Spleen (tissue), 11 donors: ENCODE data around the gene HLA-F. TPM values are rescaled to one million over a fixed set of nuclear protein-coding genes. Genes with fewer than 3 reads are reported as not detected.

Experiments
- DNase-seq: peaks from one replicate; pipeline ENCODE4 v3.0.0-alpha.2; 2020
- H3K27ac ChIP-seq, 8 donors: fragments of 200-600 bp; sonication (generic) in 7 of 8; 1 replicate in 4 of 8; 2 replicates in 4 of 8; pipeline versions ENCODE4 v1.5.0 to v1.8.0; 2016 to 2021; ENCODE audit warnings: inconsistent platforms in 4 of 8, mild to moderate bottlenecking in 4 of 8, moderate library complexity in 1 of 8
- H3K27me3 ChIP-seq, 7 donors: fragments of 200-600 bp; sonication (generic) in 6 of 7; replicated peaks in 1 of 7; 1 replicate in 4 of 7; 2 replicates in 3 of 7; pipeline versions ENCODE4 v1.5.0 to v1.8.0; 2016 to 2021; ENCODE audit warnings: inconsistent platforms in 3 of 7, mild to moderate bottlenecking in 1 of 7
- H3K36me3 ChIP-seq, 6 donors: fragments of 200-600 bp; sonication (generic) in 5 of 6; 1 replicate in 4 of 6; 2 replicates in 2 of 6; pipeline versions ENCODE4 v1.5.0 to v1.8.0; 2016 to 2021; ENCODE audit warnings: inconsistent platforms in 2 of 6
- H3K4me1 ChIP-seq, 6 donors: fragments of 200-600 bp; sonication (generic) in 5 of 6; 1 replicate in 3 of 6; 2 replicates in 3 of 6; pipeline versions ENCODE4 v1.5.0 to v1.8.0; 2016 to 2021; ENCODE audit warnings: inconsistent platforms in 3 of 6
- H3K4me3 ChIP-seq, 8 donors: fragments of 200-600 bp; sonication (generic) in 7 of 8; 1 replicate in 4 of 8; 2 replicates in 4 of 8; pipeline versions ENCODE4 v1.5.0 to v1.8.0; 2016 to 2021; ENCODE audit warnings: inconsistent platforms in 4 of 8, mild to moderate bottlenecking in 4 of 8, moderate library complexity in 2 of 8
- H3K9me3 ChIP-seq, 8 donors: fragments of 200-600 bp; sonication (generic) in 7 of 8; 1 replicate in 4 of 8; 2 replicates in 4 of 8; pipeline versions ENCODE4 v1.5.0 to v1.8.0; 2016 to 2021; ENCODE audit warnings: inconsistent platforms in 4 of 8
- CTCF ChIP-seq, 11 experiments: fragments of 200-600 bp in 7 of 11; fragments of 450-650 bp in 4 of 11; sonication (generic) in 4 of 11; IDR thresholded peaks in 8 of 11; conservative IDR thresholded peaks in 3 of 11; 1 replicate in 7 of 11; 2 replicates in 4 of 11; pipeline versions ENCODE4 v1.4.0 to v1.8.0; 2016 to 2021; ENCODE audit warnings: antibody characterized with exemption in 11 of 11, inconsistent platforms in 4 of 11, mild to moderate bottlenecking in 1 of 11
- POLR2A ChIP-seq, 3 donors: fragments of 450-650 bp; IDR thresholded peaks; one replicate each; pipeline ENCODE4 v1.5.1; 2017; ENCODE audit warnings: antibody characterized with exemption in 3 of 3, mild to moderate bottlenecking in 1 of 3
- POLR2AphosphoS5 ChIP-seq, 3 donors: sonication (generic); formaldehyde crosslinking; IDR thresholded peaks; one replicate each; pipeline ENCODE4 v1.5.1; 2017; ENCODE audit warnings: antibody characterized with exemption in 3 of 3
- WGBS, 5 donors: extraction: QIAGEN DNeasy Blood & Tissue Kit in 3 of 5; methylation state at CpG; one replicate each; pipeline versions ENCODE4 v1.1.5 to v1.1.7; 2013 to 2018; 5-methylcytosine and 5-hydroxymethylcytosine counted together
- intact Hi-C: fragments of 100-400 bp; cut with DNase I; formaldehyde crosslinking; loops from one replicate; pipeline ENCODE4 v1.15.0; 2023; ENCODE audit warnings: low total_unique reads
- polyA plus RNA-seq, 3 donors: library from polyadenylated mRNA; stranded (reverse); fragments of 200-250 nt; gene quantifications; one replicate each; pipeline ENCODE4 v1.2.1, GENCODE V29; 2013
- total RNA-seq, 7 donors: library from RNA; depleted of rRNA in 3 of 7; stranded (reverse); fragments of >200 nt in 3 of 7; fragmentation: NEBNext Ultra II Directional in 4 of 7; extraction: Animal tissue kit (Norgen Biotek cat#: 25700) in 4 of 7; gene quantifications; one replicate each; pipeline versions ENCODE4 v1.1.0 to v1.2.1, GENCODE V29; 2016 to 2021
- donor health status: healthy with polysubstance abuse.
- donor health status: DM: no; HTN: no; CAD: no; lungs with moderate emphysema.
- donor health status: DM: no; HTN: no; CAD: no.
- donor health status: Bipolar disorder and iron deficiency.
- donor health status: healthy.
- donor health status: DM: no; HTN: no; CAD: no.
- donor health status: DM: yes; HTN: yes; CAD: no.

The HLA-F gene
- total and polyA plus RNA-seq, 10 donors = 402 to 663 (median 509) TPM

GRCh38 chr6:29678114-29678513 lies 45.1 kb upstream of the HLA-F start:
- H3K27me3 ChIP-seq = peaks cover 0 to 16% (median 0%) of the 10 kb centered on the region in 7 donors
- 86 to 94% (median 92%) methylated on average over 5 of the region's 5 CpGs for WGBS, 5 donors
- H3K4me3 ChIP-seq = no peak overlapping the region
- H3K27ac ChIP-seq = no peak overlapping the region
- peaks cover 0 to 11% (median 0%) of the 10 kb centered on the region in 6 donors for H3K4me1 ChIP-seq
- no peaks in the 10 kb centered on the region for H3K36me3 ChIP-seq
- TF ChIP-seq CTCF (IDR thresholded peaks at IDR 0.05 in 8 of 11, conservative IDR thresholded peaks at IDR 0.05 in 3 of 11) (no peak), POLR2AphosphoS5 (IDR thresholded peaks at IDR 0.05) (no peak), POLR2A (IDR thresholded peaks at IDR 0.05) (no peak)
- no peaks in the 10 kb centered on the region for H3K9me3 ChIP-seq
- DNase-seq = no peak
- intact Hi-C loops = no loop called here

GRCh38 chr6:29679962-29680361 lies 43.3 kb upstream of the HLA-F start:
- H3K4me1 ChIP-seq = peaks cover 0 to 11% (median 0%) of the 10 kb centered on the region in 6 donors
- peaks cover 0 to 16% (median 0%) of the 10 kb centered on the region in 7 donors for H3K27me3 ChIP-seq
- no peaks in the 10 kb centered on the region for H3K36me3 ChIP-seq
- H3K4me3 ChIP-seq = peak overlapping the region in 1 of 8 donors; percentile 58
- intact Hi-C loops = no loop called here
- WGBS, 5 donors = 60 to 77% (median 66%) methylated on average over 13 of the region's 13 CpGs
- no peaks in the 10 kb centered on the region for H3K9me3 ChIP-seq
- TF ChIP-seq CTCF (IDR thresholded peaks at IDR 0.05 in 8 of 11, conservative IDR thresholded peaks at IDR 0.05 in 3 of 11) (no peak), POLR2A (IDR thresholded peaks at IDR 0.05) (no peak), POLR2AphosphoS5 (IDR thresholded peaks at IDR 0.05) (no peak)
- no peak for DNase-seq
- no peak overlapping the region for H3K27ac ChIP-seq

- intact Hi-C loops = no loop called here
- DNase-seq = no peak
- 58 to 97% (median 89%) methylated on average over 23 to 24 of the region's 24 CpGs for WGBS, 5 donors
These were observed 42.8 kb upstream of the HLA-F start for GRCh38 chr6:29680416-29680815.

GRCh38 chr6:29680904-29681303 lies 42.3 kb upstream of the HLA-F start, which contains the start of gene ZFP57:
ZFP57 (minus strand) TSS chr6:29681152; CDS start chr6:29677003, 4,149 bp downstream.
- intact Hi-C loops = no loop called here
- 28 to 92% (median 78%) methylated on average over 19 to 31 of the region's 31 CpGs for WGBS, 5 donors
- no peak for TF ChIP-seq CTCF (IDR thresholded peaks at IDR 0.05 in 8 of 11, conservative IDR thresholded peaks at IDR 0.05 in 3 of 11)
- no peak for TF ChIP-seq POLR2A (IDR thresholded peaks at IDR 0.05)
- TF ChIP-seq POLR2AphosphoS5 (IDR thresholded peaks at IDR 0.05) = no peak
- peak within 1 kb of the TSS in 1 of 8 donors; percentile 45 for H3K27ac ChIP-seq
- peaks cover 0 to 11% (median 0%) of the 10 kb centered on the region in 6 donors for H3K4me1 ChIP-seq
- peaks cover 0 to 16% (median 0%) of the 10 kb centered on the region in 7 donors for H3K27me3 ChIP-seq
- peak within 1 kb of the TSS in 2 of 8 donors; percentile 18 to 58 for H3K4me3 ChIP-seq
- no peaks in the 10 kb centered on the region for H3K36me3 ChIP-seq
- DNase-seq = no peak
- no peaks in the 10 kb centered on the region for H3K9me3 ChIP-seq

More at GRCh38 chr6:29680416-29680815, 42.8 kb upstream of the HLA-F start:
- TF ChIP-seq POLR2AphosphoS5 (IDR thresholded peaks at IDR 0.05) (no peak), CTCF (IDR thresholded peaks at IDR 0.05 in 8 of 11, conservative IDR thresholded peaks at IDR 0.05 in 3 of 11) (no peak), POLR2A (IDR thresholded peaks at IDR 0.05) (no peak)
- peak overlapping the region in 2 of 8 donors; percentile 18 to 58 for H3K4me3 ChIP-seq
- peaks cover 0 to 11% (median 0%) of the 10 kb centered on the region in 6 donors for H3K4me1 ChIP-seq
- peaks cover 0 to 16% (median 0%) of the 10 kb centered on the region in 7 donors for H3K27me3 ChIP-seq
- no peaks in the 10 kb centered on the region for H3K36me3 ChIP-seq
- H3K9me3 ChIP-seq = no peaks in the 10 kb centered on the region
- peak overlapping the region in 1 of 8 donors; percentile 45 for H3K27ac ChIP-seq
